IPS-15b (cell line): Measurements from ENCODE around the gene EMP2.
"Not testable (repeated sequence)": the region's sequence is repeated elsewhere in the genome, so short reads cannot be mapped to it uniquely, and the experiment has no call there.

Experiments
- H3K27me3 ChIP-seq: one replicate; pipeline ENCODE4 v1.6.1; 2013; ENCODE audit warnings: low read length; ENCODE audit not compliant: control insufficient read depth, insufficient read depth
- H3K36me3 ChIP-seq: one replicate; pipeline ENCODE4 v1.6.1; 2013; ENCODE audit warnings: low read length; ENCODE audit not compliant: control insufficient read depth, insufficient read depth
- H3K4me1 ChIP-seq: one replicate; pipeline ENCODE4 v1.6.1; 2013; ENCODE audit warnings: mild to moderate bottlenecking, low read length; ENCODE audit not compliant: control insufficient read depth, insufficient read depth
- H3K4me3 ChIP-seq: one replicate; pipeline ENCODE4 v1.5.1; 2013; ENCODE audit warnings: low read depth, low read length
- H3K9ac ChIP-seq: one replicate; pipeline ENCODE4 v1.6.1; 2013; ENCODE audit warnings: low read depth, mild to moderate bottlenecking, low read length
- H3K9me3 ChIP-seq: one replicate; pipeline ENCODE4 v1.6.1; 2013; ENCODE audit warnings: mild to moderate bottlenecking, low read length; ENCODE audit not compliant: control insufficient read depth, insufficient read depth

EMP2 gene, protein sequence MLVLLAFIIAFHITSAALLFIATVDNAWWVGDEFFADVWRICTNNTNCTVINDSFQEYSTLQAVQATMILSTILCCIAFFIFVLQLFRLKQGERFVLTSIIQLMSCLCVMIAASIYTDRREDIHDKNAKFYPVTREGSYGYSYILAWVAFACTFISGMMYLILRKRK

GRCh38 chr16:10579965-10580882 is at the start of gene EMP2:
Gene EMP2 (minus strand): TSS chr16:10580598. CDS start chr16:10547617, 32,981 bp downstream.
- no peaks in the 10 kb centered on the region for H3K36me3 ChIP-seq
- peak within 1 kb of the TSS; percentile 24 for H3K9ac ChIP-seq

DNA sequence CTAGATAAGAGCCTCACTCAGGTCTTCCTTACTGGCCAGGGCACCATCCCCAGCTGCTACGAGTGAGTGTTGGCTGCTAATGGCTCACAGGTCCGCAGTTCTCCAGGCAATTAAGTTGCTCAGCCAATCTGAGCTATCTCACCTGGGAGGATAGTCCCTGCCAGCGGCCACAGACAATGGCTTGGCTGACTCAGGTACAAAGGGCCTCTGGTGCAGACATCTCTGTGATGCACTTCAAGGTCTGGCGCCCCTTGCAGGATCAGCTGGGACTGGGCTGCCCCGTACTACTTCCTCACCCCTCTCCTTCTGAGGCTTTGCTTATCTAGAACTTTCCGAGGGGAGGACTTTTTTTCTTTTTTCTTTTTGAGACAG is 49.2 kb upstream of the EMP2 start:
- H3K27me3 ChIP-seq, result no peaks in the 10 kb centered on the region
- H3K9me3 ChIP-seq, result no peaks in the 10 kb centered on the region
- H3K4me1 ChIP-seq, result no peaks in the 10 kb centered on the region
- H3K4me3 ChIP-seq, result no peak overlapping the region
- H3K36me3 ChIP-seq, result no peaks in the 10 kb centered on the region
- no peak overlapping the region for H3K9ac ChIP-seq

More at GRCh38 chr16:10579965-10580882, at the start of gene EMP2:
- Histone ChIP-seq H3K4me3 (peak within 1 kb of the TSS; percentile 70), H3K4me1 (peaks cover 17% of the 10 kb centered on the region), H3K9me3 (no peaks in the 10 kb centered on the region), H3K27me3 (peaks cover 8% of the 10 kb centered on the region)

- Histone ChIP-seq H3K9ac (no peak overlapping the region), H3K9me3 (no peaks in the 10 kb centered on the region), H3K4me1 (peaks cover 4% of the 10 kb centered on the region), H3K27me3 (no peaks in the 10 kb centered on the region), H3K36me3 (no peaks in the 10 kb centered on the region), H3K4me3 (no peak overlapping the region)
These were observed 45.4 kb upstream of the EMP2 start for GRCh38 chr16:10625595-10626357.

- Histone ChIP-seq H3K27me3 (peaks cover 3% of the 10 kb centered on the region), H3K36me3 (no peaks in the 10 kb centered on the region), H3K4me1 (peaks cover 7% of the 10 kb centered on the region), H3K9ac (no peak overlapping the region), H3K4me3 (no peak overlapping the region), H3K9me3 (no peaks in the 10 kb centered on the region)
These were observed 44.1 kb upstream of the EMP2 start for GRCh38 chr16:10624527-10624926.

DNA sequence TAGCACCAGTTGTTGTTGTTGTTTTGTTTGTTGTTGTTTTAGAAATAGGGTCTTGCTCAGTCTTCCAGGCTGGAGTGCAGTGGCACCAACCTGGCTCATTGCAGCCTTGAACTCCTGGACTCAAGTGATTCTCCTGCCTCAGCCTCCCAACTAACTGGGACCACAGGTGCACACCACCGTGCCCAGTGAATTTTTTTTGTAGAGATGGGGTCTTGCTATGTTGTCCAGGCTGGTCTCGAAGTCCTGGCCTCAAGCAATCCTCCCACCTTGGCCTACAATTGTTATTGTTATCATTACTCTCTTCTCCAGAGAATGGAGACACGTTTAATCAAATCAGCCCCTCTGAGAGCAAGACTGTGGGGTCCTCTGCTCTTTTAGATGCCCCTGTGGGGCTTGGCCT is 42.7 kb upstream of the EMP2 start:
- Histone ChIP-seq H3K9ac (no peak overlapping the region), H3K27me3 (peaks cover 9% of the 10 kb centered on the region), H3K4me1 (peaks cover 7% of the 10 kb centered on the region), H3K9me3 (no peaks in the 10 kb centered on the region), H3K4me3 (no peak overlapping the region), H3K36me3 (no peaks in the 10 kb centered on the region)

GRCh38 chr16:10622036-10622921 is 41.9 kb upstream of the EMP2 start:
- peaks cover 14% of the 10 kb centered on the region for H3K27me3 ChIP-seq
- peaks cover 14% of the 10 kb centered on the region for H3K4me1 ChIP-seq
- H3K4me3 ChIP-seq, result no peak overlapping the region
- H3K9ac ChIP-seq, result no peak overlapping the region
- no peaks in the 10 kb centered on the region for H3K36me3 ChIP-seq
- H3K9me3 ChIP-seq, result no peaks in the 10 kb centered on the region

DNA sequence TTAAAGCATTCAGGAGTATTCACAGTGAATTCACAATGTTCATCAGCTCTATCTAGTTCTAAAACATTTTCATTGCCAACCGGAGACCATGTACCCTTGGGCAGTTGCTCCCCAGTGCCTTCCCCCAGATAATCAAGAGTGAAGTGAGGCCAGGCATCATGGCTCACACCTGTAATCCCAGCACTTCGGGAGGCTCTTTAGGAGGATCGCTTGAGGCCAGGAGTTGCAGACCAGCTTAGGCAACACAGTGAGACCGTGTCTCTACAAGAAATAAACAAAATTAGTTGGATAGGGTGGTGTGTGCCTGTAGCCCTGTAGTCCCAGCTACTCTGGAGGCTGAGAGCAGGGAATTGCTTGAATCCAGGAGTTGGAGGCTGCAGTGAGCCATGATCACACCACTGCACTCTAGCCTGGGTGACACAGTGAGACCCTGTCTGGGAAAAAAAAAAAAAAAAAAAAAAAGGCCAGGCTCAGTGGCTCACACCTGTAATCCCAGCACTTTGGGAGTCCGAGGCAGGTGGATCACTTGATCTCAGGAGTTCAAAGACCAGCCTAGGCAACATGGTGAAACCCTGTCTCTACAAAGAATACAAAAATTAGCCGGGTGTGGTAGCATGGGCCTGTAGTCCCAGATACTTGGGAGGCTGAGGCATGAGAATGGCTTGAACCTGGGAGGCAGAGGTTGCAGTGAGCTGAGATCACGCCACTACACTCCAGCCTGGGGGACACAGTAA is 41.0 kb upstream of the EMP2 start:
- Histone ChIP-seq H3K27me3 (peaks cover 14% of the 10 kb centered on the region), H3K4me1 (peaks cover 16% of the 10 kb centered on the region)
- H3K4me3 ChIP-seq, H3K9me3 ChIP-seq, H3K36me3 ChIP-seq, H3K9ac ChIP-seq: not testable (repeated sequence)

DNA sequence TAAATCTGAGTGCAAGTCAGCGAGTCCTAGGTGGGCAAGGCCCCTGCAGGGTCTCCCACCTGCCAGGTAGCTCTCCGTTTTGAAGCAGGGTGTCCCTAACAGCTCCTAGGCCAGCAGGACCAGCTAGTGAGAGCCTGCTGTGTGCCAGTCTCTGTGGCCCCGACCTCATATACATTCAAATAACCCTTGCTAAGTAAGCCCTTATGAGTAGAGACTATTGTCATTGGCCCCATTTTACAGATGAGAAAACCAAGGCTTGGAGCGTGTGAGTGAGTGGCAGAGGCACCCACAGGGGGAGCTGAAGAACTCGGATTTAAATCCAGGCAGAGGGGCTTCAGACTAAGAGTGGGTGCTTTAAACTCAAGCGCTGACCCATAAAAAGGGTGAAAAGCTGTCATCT is 39.7 kb upstream of the EMP2 start:
- Histone ChIP-seq H3K4me1 (peaks cover 17% of the 10 kb centered on the region), H3K4me3 (peak overlapping the region; percentile 72), H3K36me3 (no peaks in the 10 kb centered on the region), H3K9me3 (no peaks in the 10 kb centered on the region), H3K27me3 (peaks cover 14% of the 10 kb centered on the region), H3K9ac (no peak overlapping the region)

DNA sequence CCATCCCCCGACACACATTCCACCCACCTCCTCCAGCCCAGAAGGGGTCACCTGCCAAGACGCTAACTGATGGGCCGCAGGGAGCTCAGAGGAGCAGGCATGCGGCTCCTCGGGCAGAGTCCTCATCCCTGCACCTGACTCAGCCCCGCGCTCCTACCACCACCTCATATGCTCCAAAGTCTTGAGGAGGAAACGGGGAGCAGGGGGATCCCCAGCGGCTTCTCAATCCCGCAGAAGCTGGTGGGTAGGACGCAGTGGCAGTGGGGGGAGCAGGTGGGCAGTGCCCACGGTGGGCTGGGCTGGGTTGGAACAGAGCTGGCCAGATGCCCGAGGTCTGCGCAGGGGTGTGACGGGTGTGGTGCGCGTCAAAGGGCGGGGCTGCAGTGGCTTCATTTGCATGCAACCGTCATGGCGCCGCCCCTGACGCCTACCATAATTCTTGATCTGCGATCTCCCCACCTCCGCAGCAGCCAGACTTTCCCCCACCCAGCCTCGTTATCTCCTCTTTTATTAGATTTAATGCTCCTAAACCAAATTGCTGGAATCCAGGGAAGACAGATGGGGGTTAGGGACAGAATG is 39.0 kb upstream of the EMP2 start:
- no peaks in the 10 kb centered on the region for H3K36me3 ChIP-seq
- peaks cover 14% of the 10 kb centered on the region for H3K27me3 ChIP-seq
- no peaks in the 10 kb centered on the region for H3K9me3 ChIP-seq
- peak overlapping the region; percentile 72 for H3K4me3 ChIP-seq
- no peak overlapping the region for H3K9ac ChIP-seq
- H3K4me1 ChIP-seq, result peaks cover 17% of the 10 kb centered on the region

GRCh38 chr16:10618710-10619209 is 38.4 kb upstream of the EMP2 start:
- Histone ChIP-seq H3K9ac (no peak overlapping the region), H3K9me3 (no peaks in the 10 kb centered on the region), H3K27me3 (peaks cover 14% of the 10 kb centered on the region), H3K36me3 (no peaks in the 10 kb centered on the region), H3K4me1 (peaks cover 17% of the 10 kb centered on the region), H3K4me3 (peak overlapping the region; percentile 72)
